Activated CD8-positive, alpha-beta memory T cell treated with anti-CD3 and anti-CD28 coated beads for 48 hours (primary cell): Measurements from ENCODE around the gene FFAR3.

ENCODE experiments used
- DNase-seq, 3 experiments: peaks; one replicate each; pipeline ENCODE4 v3.0.0-alpha.2; 2020; ENCODE audit warnings: low read depth in 2 of 3, low spot score in 2 of 3

Gene FFAR3

DNA sequence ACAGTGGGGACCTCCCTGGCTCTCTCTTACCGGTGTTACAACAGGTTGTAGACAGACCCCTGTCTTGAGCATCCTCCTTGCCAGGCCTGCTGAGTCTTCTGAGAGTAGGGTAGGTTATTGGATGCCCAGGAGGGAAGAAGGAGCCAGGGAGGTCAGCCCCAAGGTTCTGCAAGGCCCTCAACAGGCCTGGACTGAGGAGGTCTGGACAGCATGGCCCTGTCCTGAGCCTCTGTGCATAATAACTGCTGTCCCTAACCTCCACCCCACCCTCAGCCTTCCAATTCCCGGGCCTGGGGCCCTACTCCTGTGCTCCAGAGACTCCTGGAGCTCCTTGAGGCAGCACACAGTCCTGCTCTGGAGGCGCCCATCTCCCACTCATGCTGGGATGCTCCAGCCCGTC lies 28.9 kb upstream of the FFAR3 start:
- no peak for DNase-seq

DNA sequence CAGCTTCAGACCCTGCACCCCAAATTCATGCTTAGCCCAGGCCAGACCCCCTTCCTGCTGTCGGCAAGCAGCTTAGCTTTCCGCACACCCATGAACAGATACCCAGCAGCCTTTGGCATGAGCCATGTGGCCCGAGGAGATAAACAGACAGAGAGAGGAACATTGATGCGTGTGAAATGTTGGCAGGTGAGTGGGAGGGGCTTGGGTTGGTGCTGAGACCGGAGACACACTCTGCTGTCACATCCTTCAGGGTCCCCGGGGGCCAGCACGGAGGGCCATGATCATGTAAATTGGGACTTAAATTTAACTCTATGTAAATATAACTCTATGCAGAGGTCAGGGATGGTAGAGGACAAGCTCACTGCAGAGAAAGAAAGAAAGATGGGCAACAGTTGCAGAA lies 27.8 kb upstream of the FFAR3 start:
- DNase-seq = no peak

DNA sequence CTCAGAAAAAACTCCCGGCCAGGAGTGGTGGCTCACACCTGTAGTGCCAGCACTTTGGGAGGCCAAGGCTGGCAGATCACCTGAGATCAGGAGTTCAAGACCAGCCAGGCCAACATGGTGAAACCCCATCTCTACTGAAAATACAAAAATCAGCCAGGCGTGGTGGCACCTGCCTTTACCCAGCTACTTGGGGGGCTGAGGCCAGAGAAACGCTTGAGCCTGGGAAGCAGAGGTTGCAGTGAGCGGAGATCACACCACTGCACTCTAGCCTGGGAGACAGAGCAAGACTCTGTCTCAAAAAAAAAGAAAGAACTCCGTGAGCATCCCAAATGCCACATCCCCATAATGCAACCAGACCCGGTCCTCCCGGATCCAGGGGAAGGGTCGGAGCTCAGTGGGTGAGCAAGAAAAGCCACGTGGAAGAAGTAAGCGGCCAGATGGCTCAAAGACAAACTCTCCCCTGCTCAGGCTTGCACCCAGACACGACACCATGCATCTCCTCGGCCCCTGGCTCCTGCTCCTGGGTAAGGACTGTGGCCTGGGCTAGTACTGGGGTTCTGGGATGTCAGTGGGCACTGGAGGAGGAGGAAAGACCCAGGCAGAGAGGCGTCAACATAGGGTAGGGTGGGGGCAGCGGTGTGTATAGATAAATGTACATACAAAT lies 26.6 kb upstream of the FFAR3 start:
- no peak for DNase-seq

DNA sequence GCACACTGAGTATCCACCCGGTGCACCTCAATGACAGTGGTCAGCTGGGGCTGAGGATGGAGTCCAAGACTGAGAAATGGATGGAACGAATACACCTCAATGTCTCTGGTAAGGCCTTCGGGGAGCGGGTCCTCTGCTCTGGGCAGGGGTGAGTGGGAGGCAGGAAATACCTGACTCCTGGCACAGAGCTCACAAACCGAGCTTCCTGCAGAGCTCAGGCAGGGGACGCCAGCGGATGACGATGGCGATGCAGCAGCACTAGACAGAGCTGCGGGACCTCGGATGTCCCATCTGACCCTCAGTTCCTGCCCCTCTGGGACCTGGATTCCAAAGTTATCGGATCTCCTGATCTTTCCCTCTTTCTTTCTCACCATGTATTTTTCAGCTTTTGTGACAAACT lies 25.4 kb upstream of the FFAR3 start:
- no peak for DNase-seq

DNA sequence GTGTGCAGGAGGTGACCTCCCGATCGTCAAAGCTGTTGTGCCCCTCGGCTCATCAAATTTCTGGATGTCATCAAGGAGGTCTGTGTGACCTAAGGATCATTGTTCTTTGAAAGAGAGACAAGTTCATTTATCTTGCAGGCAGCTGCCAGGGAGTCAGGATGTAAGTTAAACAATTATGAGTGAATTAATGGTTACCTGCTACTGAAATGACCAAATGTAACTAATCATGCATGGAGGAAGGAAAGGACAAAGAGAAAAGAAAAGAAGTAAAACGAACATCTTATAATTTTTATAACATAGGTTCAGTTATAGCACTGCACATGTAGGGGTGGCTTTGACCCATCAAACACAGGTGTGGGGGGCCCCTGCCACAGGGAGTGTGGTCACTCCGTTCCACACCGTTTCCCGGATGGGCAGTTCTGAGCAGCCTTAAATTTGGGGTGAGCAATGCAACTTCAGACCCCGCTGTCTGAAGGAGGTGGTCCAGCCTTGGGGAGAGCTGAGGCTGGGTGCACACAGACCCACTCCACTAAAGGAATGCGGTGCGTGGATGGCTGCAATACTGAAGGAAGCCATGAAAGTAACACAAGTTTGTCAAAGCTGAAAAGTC lies 24.0 kb upstream of the FFAR3 start:
- no peak for DNase-seq

DNA sequence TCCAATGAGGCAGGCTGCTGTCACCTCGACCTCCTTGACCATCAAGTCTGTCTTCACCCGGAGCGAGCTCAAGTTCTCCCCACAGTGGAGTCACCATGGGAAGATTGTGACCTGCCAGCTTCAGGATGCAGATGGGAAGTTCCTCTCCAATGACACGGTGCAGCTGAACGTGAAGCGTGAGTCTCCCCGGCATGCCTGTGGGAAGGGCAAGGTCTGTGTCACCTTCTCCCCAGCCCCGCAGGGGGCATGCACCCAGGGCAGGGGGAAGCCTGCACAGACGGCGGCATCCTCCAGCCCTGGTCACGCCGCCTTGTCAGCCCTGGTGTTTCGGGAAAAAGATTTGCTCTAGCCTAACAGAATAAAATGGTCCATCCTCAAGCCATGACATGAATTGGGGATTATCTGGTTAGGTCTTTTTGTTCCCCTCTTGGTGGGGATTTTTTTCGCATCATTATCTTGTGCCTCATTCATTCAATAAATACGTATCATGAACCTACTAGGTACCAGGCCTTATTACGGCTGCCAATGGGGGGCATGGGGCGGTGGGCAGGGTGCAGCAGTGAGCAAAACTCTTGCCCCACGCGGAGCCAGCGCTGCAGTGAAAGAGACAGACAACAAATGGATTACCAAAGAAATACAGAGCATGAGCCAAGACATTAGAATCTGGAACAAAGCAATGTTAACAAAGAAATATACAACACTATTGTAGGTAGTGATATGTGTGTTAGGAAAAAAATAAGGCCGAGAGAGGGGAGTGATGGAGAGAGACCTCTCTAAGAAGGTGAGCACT lies 21.9 kb upstream of the FFAR3 start:
- DNase-seq = no peak

DNA sequence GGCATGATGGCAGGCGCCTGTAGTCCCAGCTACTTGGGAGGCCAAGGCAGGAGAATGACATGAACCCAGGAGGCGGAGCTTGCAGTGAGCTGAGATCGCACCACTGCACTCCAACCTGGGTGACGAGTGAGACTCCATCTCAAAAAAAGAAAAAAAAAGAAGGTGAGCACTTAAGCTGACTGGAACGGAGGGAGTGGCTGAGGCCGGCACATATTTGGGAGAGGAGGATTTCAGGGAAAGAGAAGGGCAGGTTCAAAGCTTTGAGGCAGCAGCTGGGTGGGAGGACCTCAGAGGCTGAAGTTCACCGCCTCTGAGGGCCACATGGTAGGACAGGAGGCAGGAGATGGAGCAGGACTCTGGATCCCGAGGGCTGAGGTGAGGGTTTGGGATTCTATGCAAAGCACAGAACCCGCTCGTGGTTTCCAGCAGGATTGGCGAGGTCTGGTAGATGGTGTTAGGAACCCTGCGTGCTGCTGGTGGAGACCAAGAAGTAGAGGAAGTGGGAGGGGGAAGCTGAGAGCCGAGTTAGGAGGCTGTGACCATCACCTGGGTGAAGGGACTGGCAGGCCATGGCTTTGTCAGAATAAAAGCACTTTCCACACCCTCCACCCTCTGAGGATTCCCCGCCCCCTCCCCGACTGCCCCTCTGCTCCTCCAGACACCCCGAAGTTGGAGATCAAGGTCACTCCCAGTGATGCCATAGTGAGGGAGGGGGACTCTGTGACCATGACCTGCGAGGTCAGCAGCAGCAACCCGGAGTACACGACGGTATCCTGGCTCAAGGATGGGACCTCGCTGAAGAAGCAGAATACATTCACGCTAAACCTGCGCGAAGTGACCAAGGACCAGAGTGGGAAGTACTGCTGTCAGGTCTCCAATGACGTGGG lies 20.9 kb upstream of the FFAR3 start:
- DNase-seq = no peak

DNA sequence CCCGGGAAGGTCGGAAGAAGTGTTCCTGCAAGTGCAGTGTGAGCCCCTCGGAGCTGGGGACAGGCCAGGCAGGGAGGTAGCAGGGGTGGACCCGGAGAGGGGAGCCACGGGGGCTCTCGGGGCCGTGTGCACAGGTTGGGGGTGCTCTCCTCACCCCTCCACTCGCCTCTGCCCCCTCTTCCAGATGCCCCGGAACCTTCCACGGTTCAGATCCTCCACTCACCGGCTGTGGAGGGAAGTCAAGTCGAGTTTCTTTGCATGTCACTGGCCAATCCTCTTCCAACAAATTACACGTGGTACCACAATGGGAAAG lies 20.3 kb upstream of the FFAR3 start:
- no peak for DNase-seq

DNA sequence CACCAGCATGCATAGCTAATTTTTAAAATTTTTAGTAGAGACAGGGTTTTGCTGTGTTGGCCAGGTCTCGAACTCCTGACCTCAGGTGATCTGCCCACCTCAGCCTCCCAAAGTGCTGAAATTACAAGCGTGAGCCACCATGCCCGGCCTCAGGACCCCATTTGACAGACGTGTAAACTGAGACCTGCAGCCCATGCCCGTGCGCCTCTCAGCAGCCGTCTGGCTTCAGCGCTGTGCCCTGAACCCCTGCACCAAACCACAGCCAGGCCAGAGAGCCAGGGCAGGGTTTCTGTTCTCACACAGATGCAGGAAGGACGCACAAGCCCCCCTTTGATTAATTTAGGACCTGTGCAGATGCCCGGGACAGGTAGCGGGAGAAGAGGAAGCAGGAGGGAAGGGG lies 17.8 kb upstream of the FFAR3 start:
- no peak for DNase-seq

DNA sequence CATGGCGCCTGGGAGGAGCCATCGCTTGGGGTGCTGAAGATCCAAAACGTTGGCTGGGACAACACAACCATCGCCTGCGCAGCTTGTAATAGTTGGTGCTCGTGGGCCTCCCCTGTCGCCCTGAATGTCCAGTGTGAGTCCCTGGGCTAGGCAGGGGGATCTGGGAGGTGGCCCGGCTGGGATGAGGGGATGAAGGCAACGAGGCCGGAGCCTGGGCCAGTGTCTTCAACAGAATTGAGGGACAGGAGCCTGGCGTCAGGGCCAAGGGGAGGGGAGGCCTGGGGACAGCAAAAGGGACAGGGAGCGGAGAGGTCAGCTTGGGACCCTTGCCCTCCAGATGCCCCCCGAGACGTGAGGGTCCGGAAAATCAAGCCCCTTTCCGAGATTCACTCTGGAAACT lies 17.3 kb upstream of the FFAR3 start:
- no peak for DNase-seq

DNA sequence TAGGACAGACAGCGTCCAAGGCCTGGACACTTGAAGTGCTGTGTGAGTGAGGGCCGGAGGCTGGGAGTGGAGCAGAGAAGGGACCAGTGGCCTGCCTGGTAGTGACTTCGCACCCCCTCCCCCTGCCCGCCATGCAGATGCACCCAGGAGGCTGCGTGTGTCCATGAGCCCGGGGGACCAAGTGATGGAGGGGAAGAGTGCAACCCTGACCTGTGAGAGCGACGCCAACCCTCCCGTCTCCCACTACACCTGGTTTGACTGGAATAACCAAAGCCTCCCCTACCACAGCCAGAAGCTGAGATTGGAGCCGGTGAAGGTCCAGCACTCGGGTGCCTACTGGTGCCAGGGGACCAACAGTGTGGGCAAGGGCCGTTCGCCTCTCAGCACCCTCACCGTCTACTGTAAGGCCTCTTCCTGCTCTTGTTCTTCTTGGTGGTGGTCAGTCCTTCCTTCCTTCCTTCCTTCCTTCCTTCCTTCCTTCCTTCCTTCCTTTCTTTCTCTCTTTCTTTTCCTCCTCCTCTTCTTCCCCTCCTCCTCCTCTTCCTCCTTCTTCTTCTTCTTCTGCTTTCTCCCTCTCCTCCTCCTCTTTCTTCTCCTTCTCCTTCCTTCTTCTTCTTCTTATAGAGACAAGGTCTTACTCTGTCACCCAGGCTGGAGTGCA lies 16.6 kb upstream of the FFAR3 start:
- DNase-seq = no peak

DNA sequence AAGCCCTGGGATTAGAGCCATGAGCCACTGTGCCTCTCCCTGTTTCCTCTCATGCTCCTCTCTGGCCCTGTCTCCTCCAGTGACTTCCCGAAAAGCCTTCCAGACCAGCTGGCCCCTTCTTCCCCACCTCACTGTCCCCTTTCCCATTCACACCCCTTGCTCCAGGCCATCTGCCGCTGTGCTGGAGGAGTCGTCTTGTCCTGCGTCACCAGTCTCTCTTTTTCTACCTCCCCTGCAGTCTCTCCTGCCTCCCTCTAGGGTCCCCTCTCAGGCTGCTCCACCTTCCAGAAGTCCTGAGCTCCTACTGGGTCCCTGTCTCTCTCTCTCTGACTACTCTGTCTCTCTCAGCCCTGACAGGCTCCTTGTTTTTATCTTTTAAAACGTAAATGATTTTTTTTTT lies 15.8 kb upstream of the FFAR3 start:
- no peak for DNase-seq

DNA sequence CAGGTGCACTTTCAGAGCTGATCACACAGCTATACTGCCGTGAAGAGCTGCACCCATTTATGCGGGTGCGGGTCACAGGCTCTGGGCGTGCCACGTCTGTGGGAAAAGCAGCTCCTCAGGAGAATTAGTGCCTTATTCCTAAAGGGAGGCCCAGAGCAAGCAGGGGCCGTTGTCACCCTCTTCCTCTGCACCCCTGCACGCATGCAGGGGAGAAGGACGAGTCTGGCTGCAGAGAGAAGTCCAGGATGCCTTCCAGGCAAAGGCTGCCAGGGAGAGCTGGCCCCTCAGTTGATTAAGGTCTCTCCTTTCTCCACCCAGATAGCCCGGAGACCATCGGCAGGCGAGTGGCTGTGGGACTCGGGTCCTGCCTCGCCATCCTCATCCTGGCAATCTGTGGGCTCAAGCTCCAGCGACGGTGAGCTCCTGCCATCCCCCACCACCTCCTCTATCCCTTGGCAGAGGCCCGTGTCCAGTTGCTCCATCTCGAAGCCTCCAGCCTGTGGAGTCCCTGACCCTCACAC lies 13.7 kb upstream of the FFAR3 start:
- no peak for DNase-seq

DNA sequence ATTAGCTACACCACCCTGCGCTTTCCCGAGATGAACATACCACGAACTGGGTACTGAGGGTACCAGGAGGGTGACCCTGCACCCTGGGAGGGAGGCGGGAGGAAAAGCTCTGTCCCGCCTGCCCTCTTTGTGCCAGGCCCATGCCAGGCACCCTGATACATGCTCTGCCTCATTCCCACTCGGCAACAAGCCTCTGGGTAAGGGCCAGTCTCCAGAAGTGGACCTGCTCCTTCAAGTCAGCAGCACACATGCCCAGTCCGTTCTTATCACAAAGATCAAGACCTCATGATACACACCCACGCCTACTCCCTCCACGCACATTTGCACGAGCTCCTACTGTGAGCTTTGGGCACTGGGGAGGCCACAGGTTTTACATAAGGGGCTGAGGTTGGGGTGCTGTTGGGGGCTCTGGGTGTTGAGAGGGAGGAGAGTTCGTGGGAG lies 12.6 kb upstream of the FFAR3 start:
- DNase-seq = no peak

DNA sequence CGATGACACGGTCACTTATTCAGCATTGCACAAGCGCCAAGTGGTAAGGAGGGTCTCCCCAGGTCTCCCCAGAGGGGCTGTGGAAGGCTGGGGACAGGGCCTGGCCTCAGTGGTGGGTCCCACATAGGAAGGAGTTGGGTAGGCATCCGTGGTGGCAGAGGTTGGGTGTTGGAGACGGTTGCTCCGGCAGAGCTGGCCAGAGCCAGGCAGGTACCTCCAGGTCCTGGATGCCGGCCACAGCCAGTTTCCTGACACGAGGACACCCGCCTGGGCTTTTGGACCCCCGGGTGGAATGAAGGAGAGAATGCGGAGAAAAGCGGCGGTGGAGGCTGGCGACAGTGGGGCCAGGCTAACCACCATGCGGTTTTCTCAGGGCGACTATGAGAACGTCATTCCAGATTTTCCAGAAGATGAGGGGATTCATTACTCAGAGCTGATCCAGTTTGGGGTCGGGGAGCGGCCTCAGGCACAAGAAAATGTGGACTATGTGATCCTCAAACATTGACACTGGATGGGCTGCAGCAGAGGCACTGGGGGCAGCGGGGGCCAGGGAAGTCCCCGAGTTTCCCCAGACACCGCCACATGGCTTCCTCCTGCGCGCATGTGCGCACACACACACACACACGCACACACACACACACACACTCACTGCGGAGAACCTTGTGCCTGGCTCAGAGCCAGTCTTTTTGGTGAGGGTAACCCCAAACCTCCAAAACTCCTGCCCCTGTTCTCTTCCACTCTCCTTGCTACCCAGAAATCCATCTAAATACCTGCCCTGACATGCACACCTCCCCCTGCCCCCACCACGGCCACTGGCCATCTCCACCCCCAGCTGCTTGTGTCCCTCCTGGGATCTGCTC lies 11.8 kb upstream of the FFAR3 start:
- peak in 2 of 3 experiments; percentile 42 to 56 for DNase-seq

DNA sequence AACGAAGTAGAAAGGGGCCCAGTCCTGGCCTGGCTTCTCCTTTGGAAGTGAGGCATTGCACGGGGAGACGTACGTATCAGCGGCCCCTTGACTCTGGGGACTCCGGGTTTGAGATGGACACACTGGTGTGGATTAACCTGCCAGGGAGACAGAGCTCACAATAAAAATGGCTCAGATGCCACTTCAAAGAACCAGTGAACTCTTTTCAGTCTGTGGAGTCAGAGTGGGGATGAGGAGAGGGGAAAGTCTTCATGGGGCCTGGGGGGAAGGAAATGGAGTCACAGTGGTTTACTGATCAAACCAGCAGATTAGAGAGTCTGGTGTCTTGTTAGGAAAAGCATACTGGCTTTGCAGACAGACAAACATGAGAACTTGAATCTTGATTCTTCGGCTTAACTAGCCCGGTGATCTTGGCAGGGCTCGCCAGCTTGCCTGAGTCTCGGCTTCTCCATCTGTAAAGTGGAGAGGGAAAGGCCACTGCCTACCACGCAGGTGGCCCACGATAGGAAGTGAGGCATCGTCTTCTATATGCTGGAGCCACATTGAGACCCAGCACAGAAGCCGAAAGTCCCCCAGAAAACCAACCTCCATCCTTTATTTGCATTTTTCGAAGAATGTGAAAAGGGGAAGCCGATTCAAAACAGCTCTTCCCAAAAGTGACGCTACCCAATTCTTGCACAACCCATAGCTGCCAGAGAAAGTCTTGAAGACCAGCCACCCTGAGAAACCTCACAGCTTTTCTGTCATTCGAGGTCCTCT lies 10.9 kb upstream of the FFAR3 start, which contains the start of gene FFAR1:
Gene FFAR1, plus strand, starts transcription at position 732 of the 759 bp plus-strand sequence. CDS start 3,650 bp downstream, outside the sequence.
- DNase-seq = peak; percentile 36 to 45 (median 43)

DNA sequence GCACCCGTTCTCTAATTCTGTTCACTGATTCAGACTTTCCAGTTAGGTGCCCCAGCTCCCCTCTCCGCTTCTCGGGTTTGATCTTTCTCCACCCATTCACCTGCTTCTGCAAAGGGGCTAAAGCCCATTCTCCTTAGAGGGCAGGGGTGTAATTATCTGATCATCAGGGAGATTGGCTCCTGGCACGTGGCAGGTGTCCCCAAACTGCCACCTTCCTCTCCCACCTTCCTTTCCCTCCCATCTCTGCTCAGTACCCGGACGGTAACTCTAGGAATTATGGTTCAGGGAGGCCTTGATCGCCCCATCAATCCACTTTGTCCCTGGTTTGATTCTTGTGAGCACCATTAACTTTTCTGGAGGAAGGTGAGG lies 10.3 kb upstream of the FFAR3 start:
- DNase-seq = no peak

DNA sequence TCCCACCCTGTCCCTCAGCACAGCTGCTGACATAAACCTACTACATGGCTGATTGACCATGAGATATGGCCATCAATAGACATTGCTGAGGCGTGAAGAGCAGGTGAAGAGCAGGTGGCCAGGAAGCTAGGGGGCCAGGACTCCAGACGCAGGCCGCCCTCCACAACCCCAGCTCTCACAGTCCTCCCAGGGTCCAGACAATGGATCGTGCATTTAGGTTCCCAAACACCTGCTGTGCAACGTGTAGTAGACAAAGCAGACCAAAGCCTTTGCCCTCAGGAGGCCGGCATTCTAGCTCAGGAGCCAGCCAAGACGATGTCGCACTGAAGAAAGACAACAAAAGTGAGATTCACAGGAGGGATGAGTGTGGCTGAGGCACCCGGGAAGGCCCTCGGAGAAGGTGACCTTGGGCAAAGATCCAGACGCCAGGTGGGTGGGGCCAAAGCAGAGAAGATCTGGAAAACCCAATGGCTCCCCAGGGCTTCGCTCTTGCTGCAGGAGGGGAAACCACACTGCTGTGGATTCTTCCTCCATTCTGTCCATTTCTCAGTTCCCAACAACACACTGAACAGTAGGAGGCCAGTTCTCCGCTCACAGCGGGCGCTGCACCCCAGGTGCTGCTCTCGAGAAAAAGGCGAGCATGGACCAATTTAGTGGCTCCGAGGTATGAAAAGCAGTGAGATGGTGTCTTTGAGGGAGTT lies 9.2 kb upstream of the FFAR3 start:
- DNase-seq = no peak
